Astrocyte of the spinal cord (primary cell): ENCODE measurements around the gene PCDHGB5.
"Not testable (repeated sequence)": the region's sequence is repeated elsewhere in the genome, so short reads cannot be mapped to it uniquely, and the experiment has no call there.

ENCODE experiments used
- DNase-seq: peaks from one replicate; pipeline ENCODE4 v3.0.0; 2011; ENCODE audit warnings: low read depth, low spot score
- H3K4me3 ChIP-seq: 2 replicates; pipeline ENCODE4 v1.5.1; 2011; ENCODE audit warnings: low read depth, mild to moderate bottlenecking, low read length, moderate library complexity
- CTCF ChIP-seq: IDR thresholded peaks from 2 replicates; pipeline ENCODE4 v1.5.1; 2012; ENCODE audit warnings: low read depth, mild to moderate bottlenecking, low read length, inconsistent platforms
- in situ Hi-C: cut with HindIII; loops from 2 replicates; pipeline ENCODE4 v1.10.0; 2017; ENCODE audit warnings: low sequenced_read_pairs

Gene PCDHGB5

GRCh38 chr5:141392429-141393198 is 5.1 kb upstream of the PCDHGB5 start, which contains the start of gene PCDHGA8:
Gene PCDHGA8, plus strand, starts transcription at chr5:141392633. Its CDS starts 181 bp downstream, at chr5:141392814.
- no peak for DNase-seq
- in situ Hi-C loops, result no loop called here

DNA sequence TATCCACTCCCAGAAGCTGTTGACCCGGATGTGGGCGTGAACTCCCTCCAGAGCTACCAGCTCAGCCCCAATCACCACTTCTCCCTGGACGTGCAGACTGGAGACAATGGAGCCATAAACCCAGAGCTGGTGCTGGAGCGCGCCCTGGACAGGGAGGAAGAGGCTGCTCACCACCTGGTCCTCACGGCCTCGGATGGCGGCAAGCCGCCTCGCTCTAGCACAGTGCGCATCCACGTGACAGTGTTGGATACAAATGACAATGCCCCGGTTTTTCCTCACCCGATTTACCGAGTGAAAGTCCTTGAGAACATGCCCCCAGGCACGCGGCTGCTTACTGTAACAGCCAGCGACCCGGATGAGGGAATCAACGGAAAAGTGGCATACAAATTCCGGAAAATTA is 4.5 kb upstream of the PCDHGB5 start:
- TF ChIP-seq CTCF, result no peak
- DNase-seq, result no peak
- no peak overlapping the region for H3K4me3 ChIP-seq
- in situ Hi-C loops, result no loop called here

More at GRCh38 chr5:141392429-141393198, 5.1 kb upstream of the PCDHGB5 start, which contains the start of gene PCDHGA8:
- TF ChIP-seq CTCF, result peak; percentile 13
- H3K4me3 ChIP-seq, result no peak within 1 kb of the TSS

DNA sequence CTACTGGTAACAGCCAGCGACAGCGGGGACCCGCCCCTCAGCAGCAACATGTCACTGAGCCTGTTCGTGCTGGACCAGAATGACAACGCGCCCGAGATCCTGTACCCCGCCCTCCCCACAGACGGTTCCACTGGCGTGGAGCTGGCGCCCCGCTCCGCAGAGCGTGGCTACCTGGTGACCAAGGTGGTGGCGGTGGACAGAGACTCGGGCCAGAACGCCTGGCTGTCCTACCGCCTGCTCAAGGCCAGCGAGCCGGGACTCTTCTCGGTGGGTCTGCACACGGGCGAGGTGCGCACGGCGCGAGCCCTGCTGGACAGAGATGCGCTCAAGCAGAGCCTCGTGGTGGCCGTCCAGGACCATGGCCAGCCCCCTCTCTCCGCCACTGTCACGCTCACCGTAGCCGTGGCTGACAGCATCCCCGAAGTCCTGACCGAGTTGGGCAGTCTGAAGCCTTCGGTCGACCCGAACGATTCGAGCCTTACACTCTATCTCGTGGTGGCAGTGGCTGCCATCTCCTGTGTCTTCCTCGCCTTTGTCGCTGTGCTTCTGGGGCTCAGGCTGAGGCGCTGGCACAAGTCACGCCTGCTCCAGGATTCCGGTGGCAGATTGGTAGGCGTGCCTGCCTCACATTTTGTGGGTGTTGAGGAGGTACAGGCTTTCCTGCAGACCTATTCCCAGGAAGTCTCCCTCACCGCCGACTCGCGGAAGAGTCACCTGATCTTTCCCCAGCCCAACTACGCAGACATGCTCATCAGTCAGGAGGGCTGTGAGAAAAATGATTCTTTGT is 3.2 kb upstream of the PCDHGB5 start:
- DNase-seq, H3K4me3 ChIP-seq, in situ Hi-C loops: not testable (repeated sequence)

GRCh38 chr5:141398608-141399007 is 861 bp downstream of the PCDHGB5 start:
- no peak for DNase-seq
- in situ Hi-C loops, result no loop called here
- no peak overlapping the region for H3K4me3 ChIP-seq
- TF ChIP-seq CTCF, result no peak

DNA sequence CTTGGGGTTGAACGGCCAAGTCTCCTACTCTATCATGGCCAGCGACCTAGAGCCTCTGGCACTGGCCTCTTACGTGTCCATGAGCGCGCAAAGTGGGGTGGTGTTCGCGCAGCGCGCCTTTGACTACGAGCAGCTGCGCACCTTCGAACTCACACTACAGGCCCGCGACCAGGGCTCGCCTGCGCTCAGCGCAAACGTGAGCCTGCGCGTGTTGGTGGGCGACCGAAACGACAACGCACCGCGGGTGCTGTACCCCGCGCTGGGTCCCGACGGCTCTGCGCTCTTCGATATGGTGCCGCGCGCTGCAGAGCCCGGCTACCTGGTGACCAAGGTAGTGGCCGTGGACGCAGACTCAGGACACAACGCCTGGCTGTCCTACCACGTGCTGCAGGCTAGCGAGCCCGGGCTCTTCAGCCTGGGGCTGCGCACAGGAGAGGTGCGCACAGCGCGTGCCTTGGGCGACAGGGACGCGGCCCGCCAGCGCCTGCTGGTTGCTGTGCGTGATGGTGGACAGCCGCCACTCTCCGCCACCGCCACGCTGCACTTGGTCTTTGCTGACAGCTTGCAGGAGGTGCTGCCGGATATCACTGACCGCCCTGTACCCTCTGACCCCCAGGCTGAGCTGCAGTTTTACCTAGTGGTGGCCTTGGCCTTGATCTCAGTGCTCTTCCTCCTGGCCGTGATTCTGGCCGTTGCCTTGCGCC is 2.0 kb downstream of the PCDHGB5 start:
- H3K4me3 ChIP-seq, result no peak overlapping the region

GRCh38 chr5:141402553-141403243 is 5.0 kb downstream of the PCDHGB5 start, which contains the start of gene PCDHGA9:
Gene PCDHGA9, plus strand, starts transcription at chr5:141402778. Its CDS starts 175 bp downstream, at chr5:141402953.
- DNase-seq, result peak; percentile 42
- peak; percentile 39 for TF ChIP-seq CTCF
- H3K4me3 ChIP-seq, result peak within 1 kb of the TSS; percentile 29
- in situ Hi-C loops, result no loop called here

More for the DNA sequence above, 2.0 kb downstream of the PCDHGB5 start:
- TF ChIP-seq CTCF, result no peak
- in situ Hi-C loops, result no loop called here
- no peak for DNase-seq
